ENCODE results near the gene PKDCC. TPM values are rescaled to one million over a fixed set of nuclear protein-coding genes. Genes with fewer than 3 reads are reported as not detected.

Gene PKDCC
- total and polyA plus RNA-seq, 2 of the 8 experiments (the other 6 are each of a cell fraction or from before 2014, with no cell fraction given) = 49.9 to 80.1 TPM

- TF ChIP-seq CHD7 (IDR thresholded peaks at IDR 0.05; ENCODE audit: insufficient replicate concordance, low read length) (no peak), MAX (IDR thresholded peaks at IDR 0.05) (no peak), SIX5 (IDR thresholded peaks at IDR 0.05; ENCODE audit: low read depth, low read length) (no peak), RAD21 (IDR thresholded peaks at IDR 0.05 in 1 of 2, conservative IDR thresholded peaks at IDR 0.05 in 1 of 2; ENCODE audit: low read depth in 2 of 2, low read length in 2 of 2) (no peak), ATF3 (IDR thresholded peaks at IDR 0.05; ENCODE audit: insufficient read depth, low read depth, low read length) (no peak), EZH2 (IDR thresholded peaks at IDR 0.05; ENCODE audit: low read depth, low read length, severe bottlenecking) (no peak), BCL11A (IDR thresholded peaks at IDR 0.05; ENCODE audit: low read depth in 2 of 2, low read length in 2 of 2) (no peak), JUND (IDR thresholded peaks at IDR 0.05; ENCODE audit: low read length) (no peak)
Observed at GRCh38 chr2:42043789-42044394, 3.9 kb upstream of the PKDCC start (continued).
